SK-N-SH treated with all-trans-retinoic acid at 6 μM for 48 hours (cell line): Measurements from ENCODE around the gene POLR2I.

Source experiments
- ARNTL ChIP-seq: fragments of 450-650 bp; formaldehyde crosslinking; IDR thresholded peaks from 2 replicates; pipeline ENCODE4 v1.5.0; 2020; ENCODE audit warnings: low read depth, mild to moderate bottlenecking, moderate library complexity, borderline replicate concordance
- CREB5 ChIP-seq: fragments of 250-450 bp; sonication (Bioruptor Pico); IDR thresholded peaks from 2 replicates; pipeline ENCODE4 v1.5.1; 2020; ENCODE audit warnings: low read depth, mild to moderate bottlenecking, moderate library complexity
- CSRNP3 ChIP-seq: fragments of 250-450 bp; sonication (Bioruptor Pico); IDR thresholded peaks from 2 replicates; pipeline ENCODE4 v1.5.1; 2021; ENCODE audit warnings: mild to moderate bottlenecking, moderate library complexity
- GLIS3 ChIP-seq: fragments of 250-450 bp; sonication (Bioruptor Pico); IDR thresholded peaks from 2 replicates; pipeline ENCODE4 v1.5.0; 2020; ENCODE audit warnings: mild to moderate bottlenecking, moderate library complexity
- OSR1 ChIP-seq: fragments of 250-450 bp; sonication (Bioruptor Pico); IDR thresholded peaks from 2 replicates; pipeline ENCODE4 v1.8.0; 2022; ENCODE audit warnings: moderate library complexity, mild to moderate bottlenecking, inconsistent platforms
- PATZ1 ChIP-seq: fragments of 250-450 bp; sonication (Bioruptor Pico); IDR thresholded peaks from 2 replicates; pipeline ENCODE4 v1.8.0; 2020; ENCODE audit warnings: mild to moderate bottlenecking, moderate library complexity, borderline replicate concordance
- RARB ChIP-seq: fragments of 250-450 bp; sonication (Bioruptor Pico); IDR thresholded peaks from 2 replicates; pipeline ENCODE4 v1.8.0; 2021; ENCODE audit warnings: mild to moderate bottlenecking, moderate library complexity
- ZC3H10 ChIP-seq: fragments of 250-450 bp; sonication (Bioruptor Pico); IDR thresholded peaks from 2 replicates; pipeline ENCODE4 v1.5.1; 2021; ENCODE audit warnings: mild to moderate bottlenecking, moderate library complexity
- ZFP3 ChIP-seq: fragments of 250-450 bp; sonication (Bioruptor Pico); IDR thresholded peaks from 2 replicates; pipeline ENCODE4 v1.5.0; 2020; ENCODE audit warnings: mild to moderate bottlenecking, moderate library complexity
- ZNF70 ChIP-seq: fragments of 450-650 bp; formaldehyde crosslinking; IDR thresholded peaks from 2 replicates; pipeline ENCODE4 v1.5.0; 2020; ENCODE audit warnings: mild to moderate bottlenecking, moderate library complexity

GRCh38 chr19:36120092-36120983 lies 5.7 kb upstream of the POLR2I start:
- TF ChIP-seq CREB5 (CRISPR knock-in tag) (no peak), ZC3H10 (CRISPR knock-in tag) (no peak), OSR1 (CRISPR knock-in tag) (no peak), ZNF70 (CRISPR knock-in tag) (no peak), CSRNP3 (CRISPR knock-in tag) (no peak), GLIS3 (CRISPR knock-in tag) (no peak), ZFP3 (no peak), RARB (CRISPR knock-in tag) (no peak), PATZ1 (CRISPR knock-in tag) (no peak), ARNTL (CRISPR knock-in tag) (no peak)
